Measurements from ENCODE around the gene IL1RN.

Gene IL1RN

GRCh38 chr2:113172721-113173541 is 45.5 kb downstream of the IL1RN start:
- TF ChIP-seq ZFX (IDR thresholded peaks at IDR 0.05) (no peak), CTCF (conservative IDR thresholded peaks at IDR 0.05) (no peak)
- H3K27ac ChIP-seq, result no peak overlapping the region

- no peak within 1 kb of the TSS for H3K27ac ChIP-seq
- TF ChIP-seq ZFX (IDR thresholded peaks at IDR 0.05) (no peak), CTCF (conservative IDR thresholded peaks at IDR 0.05) (no peak)
Observed at GRCh38 chr2:113173542-113174375, 46.4 kb downstream of the IL1RN start, which contains the start of gene PSD4. Gene PSD4, plus strand, starts transcription at chr2:113173971. Its CDS starts 8,486 bp downstream, at chr2:113182457.

GRCh38 chr2:113174376-113174750 is 47.0 kb downstream of the IL1RN start:
- no peak overlapping the region for H3K27ac ChIP-seq
- TF ChIP-seq CTCF (conservative IDR thresholded peaks at IDR 0.05) (no peak), ZFX (IDR thresholded peaks at IDR 0.05) (no peak)

GRCh38 chr2:113175042-113175628 is 47.7 kb downstream of the IL1RN start:
- no peak overlapping the region for H3K27ac ChIP-seq
- TF ChIP-seq ZFX (IDR thresholded peaks at IDR 0.05) (no peak), CTCF (conservative IDR thresholded peaks at IDR 0.05) (no peak)

- H3K27ac ChIP-seq, result no peak overlapping the region
- TF ChIP-seq CTCF (conservative IDR thresholded peaks at IDR 0.05), result no peak
Observed at GRCh38 chr2:113175736-113176695, 48.6 kb downstream of the IL1RN start.

GRCh38 chr2:113176696-113177355 is 49.4 kb downstream of the IL1RN start:
- no peak overlapping the region for H3K27ac ChIP-seq
- TF ChIP-seq ZFX (IDR thresholded peaks at IDR 0.05) (no peak), CTCF (conservative IDR thresholded peaks at IDR 0.05) (no peak)
